GM12891 (cell line): Measurements from ENCODE around the gene DYNC1I1.

Experiments used
- DNase-seq: peaks from one replicate; pipeline ENCODE4 v3.0.0; 2011; ENCODE audit warnings: low spot score; ENCODE audit not compliant: insufficient read length
- FAIRE-seq: peaks from 2 replicates; lab custom pipeline; 2011; peaks lifted over from hg19 to GRCh38; lab: Jason Lieb, UNC
- PAX5 ChIP-seq: IDR thresholded peaks from 2 replicates; pipeline ENCODE4 v1.6.1; 2011; ENCODE audit warnings: low read length, moderate library complexity, mild to moderate bottlenecking; ENCODE audit not compliant: insufficient read depth, severe bottlenecking
- POLR2A ChIP-seq: IDR thresholded peaks from 2 replicates; pipeline ENCODE4 v1.6.1; 2011; ENCODE audit warnings: low read depth, low read length, control low read depth
- POLR2AphosphoS5 ChIP-seq: IDR thresholded peaks from 2 replicates; pipeline ENCODE4 v1.6.1; 2011; ENCODE audit warnings: low read depth, low read length, control low read depth
- POU2F2 ChIP-seq: IDR thresholded peaks from 2 replicates; pipeline ENCODE4 v1.6.1; 2011; ENCODE audit warnings: low read depth, mild to moderate bottlenecking, control low read depth, low read length, moderate library complexity
- SPI1 ChIP-seq: IDR thresholded peaks from 2 replicates; pipeline ENCODE4 v1.6.1; 2011; ENCODE audit warnings: low read depth, low read length, control low read depth
- TAF1 ChIP-seq: IDR thresholded peaks from 2 replicates; pipeline ENCODE4 v1.6.1; 2011; ENCODE audit warnings: low read depth, low read length, control low read depth

Gene DYNC1I1

DNA sequence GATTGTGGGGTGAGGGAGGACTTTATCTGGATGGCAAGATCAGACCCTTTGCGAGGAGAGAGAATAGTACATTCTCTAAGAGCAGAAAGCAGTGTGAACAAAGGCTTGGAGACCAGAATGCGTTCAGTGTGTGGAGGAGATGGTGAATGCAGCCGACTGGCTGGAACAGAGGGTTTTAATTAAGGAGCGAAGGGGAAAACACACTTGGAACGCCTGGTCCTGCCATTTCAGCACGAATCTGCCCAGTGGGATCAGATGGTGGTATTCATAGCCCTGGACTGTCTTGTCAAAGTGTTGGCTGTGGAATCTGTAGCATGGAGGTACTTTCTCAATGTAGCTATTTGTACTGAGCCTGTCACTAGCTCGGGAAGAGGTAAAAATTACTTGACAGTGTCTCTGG, 288.7 kb downstream of the DYNC1I1 start:
- no peak for DNase-seq
- FAIRE-seq = no peak
- TF ChIP-seq POLR2A = no peak
- no peak for TF ChIP-seq SPI1
- TF ChIP-seq POU2F2 = no peak
- no peak for TF ChIP-seq POLR2AphosphoS5
- TF ChIP-seq PAX5 = no peak
- no peak for TF ChIP-seq TAF1

GRCh38 chr7:96061844-96062243, 289.5 kb downstream of the DYNC1I1 start:
- FAIRE-seq = no peak
- TF ChIP-seq PAX5 (no peak), POLR2A (no peak), POLR2AphosphoS5 (no peak), POU2F2 (no peak), SPI1 (no peak), TAF1 (no peak)
- no peak for DNase-seq

DNA sequence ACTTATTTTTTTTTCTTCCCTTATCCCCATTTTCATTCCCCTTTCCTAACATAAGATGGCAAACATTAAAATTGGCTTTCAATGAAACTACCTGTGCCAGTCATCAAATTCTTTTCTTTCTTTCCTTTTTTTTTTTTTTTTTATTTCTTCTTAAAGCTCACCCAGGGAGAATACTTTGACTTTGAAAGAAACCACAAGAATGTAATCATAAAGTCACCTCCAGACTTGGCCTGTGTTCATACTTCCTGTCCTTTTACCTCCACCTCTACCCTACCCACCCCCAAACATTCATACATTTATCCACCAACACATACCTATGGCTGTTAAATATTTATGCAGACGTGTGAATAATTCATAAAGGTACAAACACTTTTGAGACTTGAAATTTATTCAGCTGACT, 295.0 kb downstream of the DYNC1I1 start:
- FAIRE-seq (no peak), DNase-seq (no peak)
- TF ChIP-seq POLR2AphosphoS5 (no peak), POU2F2 (no peak), SPI1 (no peak), POLR2A (no peak)

GRCh38 chr7:96069401-96069800, 297.0 kb downstream of the DYNC1I1 start:
- no peak for DNase-seq
- no peak for TF ChIP-seq POLR2A
- TF ChIP-seq TAF1 = no peak
- no peak for TF ChIP-seq PAX5
- TF ChIP-seq POLR2AphosphoS5 = no peak
- no peak for TF ChIP-seq SPI1
- TF ChIP-seq POU2F2 = no peak
- FAIRE-seq = no peak

DNA sequence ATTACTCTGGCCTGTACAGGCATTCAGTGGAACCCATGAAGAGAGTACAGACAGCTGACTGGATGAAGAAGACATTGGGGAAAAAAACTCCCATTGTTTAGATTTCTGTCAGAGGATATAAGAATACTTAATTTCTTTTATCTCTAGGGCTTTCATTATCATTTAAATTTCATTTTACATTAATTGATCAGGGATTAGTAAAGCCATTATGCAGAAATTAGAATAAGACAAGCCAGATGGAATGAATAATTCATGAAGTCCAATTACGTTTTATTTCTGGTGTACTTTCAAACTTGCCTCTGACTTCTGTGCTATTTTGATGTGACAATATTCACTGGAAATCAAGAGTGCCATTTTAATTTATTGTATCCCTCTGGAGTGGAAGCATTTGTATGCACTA, 302.5 kb downstream of the DYNC1I1 start:
- DNase-seq = no peak
- FAIRE-seq = no peak

GRCh38 chr7:96075510-96076349, 303.4 kb downstream of the DYNC1I1 start:
- DNase-seq (peak; percentile 52), FAIRE-seq (peak; percentile 81)
- no peak for TF ChIP-seq TAF1
- TF ChIP-seq POLR2AphosphoS5 = no peak
- no peak for TF ChIP-seq POU2F2
- no peak for TF ChIP-seq SPI1

More for the DNA sequence above, 302.5 kb downstream of the DYNC1I1 start:
- TF ChIP-seq PAX5 (no peak), POLR2A (no peak)

DNA sequence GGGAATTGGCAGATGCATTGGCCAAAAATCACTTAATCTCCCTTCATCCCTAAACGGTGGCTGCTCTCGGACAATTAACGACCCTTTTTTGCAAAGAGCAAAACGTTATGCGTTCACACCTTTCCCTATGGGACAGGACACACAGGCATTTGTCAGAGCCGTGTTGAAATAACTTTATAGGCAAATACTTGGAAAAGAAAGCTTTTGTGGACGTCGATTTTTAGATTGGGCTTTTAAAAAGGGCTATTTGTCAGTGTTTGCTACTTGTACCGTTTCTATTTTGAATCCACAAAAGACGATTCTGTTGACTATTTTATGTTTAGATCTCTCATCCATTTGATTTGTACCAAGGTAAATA, 304.0 kb downstream of the DYNC1I1 start:
- FAIRE-seq (no peak), DNase-seq (no peak)

DNA sequence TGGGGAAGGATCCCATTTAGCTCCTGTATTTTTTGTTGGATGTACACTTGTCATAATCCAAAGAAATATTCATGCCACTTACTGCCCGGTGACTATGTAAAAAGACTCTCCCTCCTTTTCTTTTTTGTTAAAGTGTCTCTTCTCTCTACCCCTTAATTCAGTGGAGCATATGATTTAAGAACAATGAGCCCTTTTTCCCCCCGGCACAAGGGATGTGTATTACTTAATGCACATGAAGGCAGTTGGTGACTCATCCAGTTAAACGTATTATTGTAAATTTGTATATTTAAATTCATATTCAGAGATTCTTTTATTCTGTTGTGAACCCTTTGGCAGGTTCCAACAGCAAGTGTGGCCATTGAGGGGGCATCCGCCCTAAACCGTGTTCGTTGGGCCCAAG, 307.7 kb downstream of the DYNC1I1 start:
- FAIRE-seq (no peak), DNase-seq (no peak)
- TF ChIP-seq PAX5 (no peak), POLR2AphosphoS5 (no peak), TAF1 (no peak), POU2F2 (no peak), SPI1 (no peak), POLR2A (no peak)

More for the DNA sequence above, 304.0 kb downstream of the DYNC1I1 start:
- TF ChIP-seq SPI1 (no peak), PAX5 (no peak), POU2F2 (no peak), POLR2A (no peak), TAF1 (no peak), POLR2AphosphoS5 (no peak)

GRCh38 chr7:96084881-96085553, 312.7 kb downstream of the DYNC1I1 start:
- FAIRE-seq (no peak), DNase-seq (no peak)
- TF ChIP-seq POU2F2 (no peak), POLR2A (no peak), TAF1 (no peak), PAX5 (no peak), SPI1 (no peak), POLR2AphosphoS5 (no peak)

DNA sequence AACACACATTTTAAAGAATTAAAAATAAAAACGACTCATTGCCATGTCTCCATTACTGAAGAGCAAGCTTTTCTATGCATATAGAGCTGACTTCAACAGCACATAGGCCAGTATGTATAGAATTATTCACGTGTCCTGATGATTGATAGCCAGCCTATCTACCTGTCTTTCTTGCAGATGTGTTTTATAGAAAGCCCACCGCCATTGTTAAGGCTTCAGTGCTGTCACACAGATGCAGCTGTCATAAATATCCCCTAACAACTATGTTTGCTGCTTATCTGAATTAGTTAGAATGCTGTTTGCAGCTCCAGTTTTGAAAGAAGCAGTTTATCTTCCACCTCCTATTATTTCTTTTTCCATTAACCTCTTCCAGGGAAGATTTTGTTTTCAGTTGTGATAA, 313.6 kb downstream of the DYNC1I1 start:
- FAIRE-seq (no peak), DNase-seq (no peak)
- TF ChIP-seq PAX5 = no peak
- TF ChIP-seq SPI1 = no peak
- no peak for TF ChIP-seq POU2F2
- no peak for TF ChIP-seq POLR2A
- no peak for TF ChIP-seq POLR2AphosphoS5
- no peak for TF ChIP-seq TAF1
